OCI-LY7 (cell line): ENCODE data around the gene TTC31.

ENCODE experiments used
- EZH2phosphoT487 ChIP-seq: fragments of 200-600 bp; sonication (generic); IDR thresholded peaks from 2 replicates; pipeline ENCODE4 v1.6.1; 2018; ENCODE audit warnings: low read depth, borderline replicate concordance, mild to moderate bottlenecking, mixed run types, antibody characterized with exemption, low read length, moderate library complexity, mixed read lengths
- TF ChIP-seq, protein P1 (sequence below): fragments of 200-600 bp; sonication (generic); conservative IDR thresholded peaks from 2 replicates; pipeline ENCODE4 v1.5.1; 2014; ENCODE audit warnings: mild to moderate bottlenecking, antibody characterized with exemption, low read length, moderate library complexity, mixed read lengths

DNA sequence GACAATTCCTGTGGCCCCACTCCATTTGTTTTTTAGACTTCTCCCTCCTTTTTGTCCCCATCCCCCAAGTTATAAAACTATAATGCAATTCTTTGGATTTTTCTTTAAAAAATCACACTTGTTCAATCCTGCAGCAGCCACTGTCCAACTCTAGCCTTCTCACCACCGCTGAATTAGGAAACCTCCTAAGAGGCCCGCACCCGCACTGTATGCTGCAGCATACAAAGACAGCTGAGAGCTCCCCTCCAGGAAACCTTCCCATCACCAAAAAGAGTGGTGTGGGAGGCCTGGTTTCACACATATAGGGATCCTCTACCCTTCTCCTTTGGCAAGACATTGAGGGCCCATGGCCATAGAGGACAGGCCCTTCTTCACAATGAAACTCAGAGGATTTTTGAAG is 21.7 kb downstream of the TTC31 start:
- TF ChIP-seq, protein P1, sequence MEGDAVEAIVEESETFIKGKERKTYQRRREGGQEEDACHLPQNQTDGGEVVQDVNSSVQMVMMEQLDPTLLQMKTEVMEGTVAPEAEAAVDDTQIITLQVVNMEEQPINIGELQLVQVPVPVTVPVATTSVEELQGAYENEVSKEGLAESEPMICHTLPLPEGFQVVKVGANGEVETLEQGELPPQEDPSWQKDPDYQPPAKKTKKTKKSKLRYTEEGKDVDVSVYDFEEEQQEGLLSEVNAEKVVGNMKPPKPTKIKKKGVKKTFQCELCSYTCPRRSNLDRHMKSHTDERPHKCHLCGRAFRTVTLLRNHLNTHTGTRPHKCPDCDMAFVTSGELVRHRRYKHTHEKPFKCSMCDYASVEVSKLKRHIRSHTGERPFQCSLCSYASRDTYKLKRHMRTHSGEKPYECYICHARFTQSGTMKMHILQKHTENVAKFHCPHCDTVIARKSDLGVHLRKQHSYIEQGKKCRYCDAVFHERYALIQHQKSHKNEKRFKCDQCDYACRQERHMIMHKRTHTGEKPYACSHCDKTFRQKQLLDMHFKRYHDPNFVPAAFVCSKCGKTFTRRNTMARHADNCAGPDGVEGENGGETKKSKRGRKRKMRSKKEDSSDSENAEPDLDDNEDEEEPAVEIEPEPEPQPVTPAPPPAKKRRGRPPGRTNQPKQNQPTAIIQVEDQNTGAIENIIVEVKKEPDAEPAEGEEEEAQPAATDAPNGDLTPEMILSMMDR = no peak
- TF ChIP-seq EZH2phosphoT487 = no peak
